HS-27A (cell line): ENCODE measurements around the gene CCR6.

Experiments
- DNase-seq: peaks from one replicate; pipeline ENCODE4 v3.0.0-alpha.2; 2012; ENCODE audit warnings: low read depth, missing footprints

CCR6 gene

DNA sequence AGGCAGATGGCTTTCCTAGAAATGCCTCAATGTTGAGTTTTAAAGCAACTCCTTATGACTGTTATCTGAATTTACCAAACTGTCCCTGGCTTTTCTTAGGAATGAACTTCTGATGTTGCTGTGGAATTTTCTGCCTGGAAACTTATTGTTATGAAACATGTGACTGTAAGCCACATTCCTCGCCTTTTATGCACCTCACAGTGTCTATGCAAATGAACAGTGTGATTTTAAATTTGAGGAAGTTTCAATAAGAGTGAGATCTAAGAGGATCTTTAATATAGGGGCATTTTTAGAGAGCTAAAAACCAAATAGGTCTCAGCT, 2.4 kb upstream of the CCR6 start:
- no peak for DNase-seq

DNA sequence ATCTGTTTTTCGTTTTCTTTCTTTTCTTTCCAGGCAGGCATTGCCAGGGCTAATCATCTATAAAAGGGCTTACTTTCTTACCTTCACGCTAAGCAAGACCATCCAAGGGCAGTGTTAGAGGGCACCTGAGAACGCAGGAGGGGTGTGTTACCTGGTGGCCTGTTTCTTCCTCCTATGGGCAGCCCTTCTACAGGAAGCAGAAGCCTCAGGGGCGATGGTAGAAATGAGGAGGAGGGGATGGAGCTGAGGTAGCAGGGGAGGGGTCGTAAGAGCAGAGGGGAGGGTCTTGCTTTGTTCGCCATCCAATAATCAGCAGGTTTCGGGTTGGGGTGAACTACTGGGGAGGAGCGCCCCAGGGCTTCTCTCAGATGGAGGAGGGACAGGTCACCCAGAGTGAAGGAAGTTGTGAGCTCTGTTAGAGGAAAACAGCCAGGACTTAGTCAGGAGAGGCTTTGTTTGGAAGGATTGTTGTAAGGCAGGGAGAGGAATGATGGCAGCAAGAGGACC, 1.5 kb upstream of the CCR6 start:
- no peak for DNase-seq

DNA sequence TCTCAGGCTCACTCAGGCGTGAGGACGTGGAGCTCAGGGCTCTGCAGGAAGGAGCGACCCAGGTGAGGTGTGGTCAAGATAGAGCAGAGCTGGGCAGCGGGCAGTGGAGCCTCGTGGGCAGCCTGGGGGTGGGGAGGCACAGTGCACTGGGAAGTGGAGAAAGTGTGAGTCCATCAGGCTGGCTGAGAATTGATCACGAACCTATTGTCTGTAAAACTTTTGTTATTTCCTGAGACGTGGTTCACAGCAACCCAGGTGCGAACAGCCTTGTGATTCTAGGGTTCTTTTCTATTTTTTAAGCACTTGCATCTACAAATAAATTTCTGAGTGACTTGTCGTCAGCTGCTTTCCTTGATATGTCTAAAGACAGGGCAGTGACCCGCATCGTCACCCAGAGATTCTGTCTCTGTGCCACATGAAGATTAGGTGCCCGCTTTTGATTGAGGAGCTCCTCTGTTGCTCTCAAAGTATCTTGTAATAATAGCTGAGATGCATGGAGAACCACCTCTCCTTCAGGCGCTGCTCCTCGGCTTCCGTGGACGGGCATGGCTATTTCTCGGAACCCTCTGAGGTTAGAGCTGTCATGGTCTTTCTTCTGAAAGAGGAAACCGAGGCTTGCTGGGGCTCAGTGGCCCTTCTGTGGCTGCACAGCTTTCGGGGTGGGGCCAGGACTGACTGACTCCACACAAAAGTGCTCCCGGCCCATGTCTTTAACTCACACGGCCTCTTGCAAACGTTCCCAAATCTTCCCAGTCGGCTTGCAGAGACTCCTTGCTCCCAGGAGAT, 662 bp upstream of the CCR6 start:
- DNase-seq, result no peak

DNA sequence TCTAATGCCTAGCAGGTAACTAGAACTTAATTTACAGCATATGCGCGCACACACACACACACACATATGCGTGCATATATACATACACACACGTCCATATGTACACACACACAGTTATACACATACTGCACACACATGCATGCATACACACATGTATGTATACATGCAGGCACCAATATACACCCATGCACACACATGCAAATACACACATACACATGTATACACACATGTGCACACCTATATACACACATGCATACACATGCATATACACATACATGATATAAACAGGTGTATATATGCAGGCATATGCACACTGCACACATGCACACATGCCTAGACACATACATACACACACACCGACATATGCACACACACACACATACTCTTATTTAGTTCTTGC, 1.9 kb downstream of the CCR6 start:
- DNase-seq, result no peak

DNA sequence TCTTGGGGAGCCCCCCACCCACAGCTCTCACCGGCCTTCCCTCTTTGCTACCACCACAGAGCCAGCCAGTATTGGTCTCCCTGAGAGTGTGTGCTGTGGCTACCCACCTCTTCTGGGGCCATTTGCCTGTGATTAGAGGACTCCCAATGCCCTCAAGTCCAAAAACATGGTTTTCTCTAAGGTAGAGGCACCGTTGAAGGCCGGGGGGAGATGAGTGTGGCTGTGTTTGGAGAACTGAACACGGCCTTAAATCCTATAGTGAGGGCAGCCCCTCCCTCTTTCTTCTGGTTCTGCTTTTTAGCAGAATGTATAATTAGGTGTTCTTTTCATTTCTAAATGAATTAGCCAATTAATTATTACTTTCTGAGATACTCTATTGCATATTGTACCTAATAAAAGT, 2.5 kb downstream of the CCR6 start:
- no peak for DNase-seq

DNA sequence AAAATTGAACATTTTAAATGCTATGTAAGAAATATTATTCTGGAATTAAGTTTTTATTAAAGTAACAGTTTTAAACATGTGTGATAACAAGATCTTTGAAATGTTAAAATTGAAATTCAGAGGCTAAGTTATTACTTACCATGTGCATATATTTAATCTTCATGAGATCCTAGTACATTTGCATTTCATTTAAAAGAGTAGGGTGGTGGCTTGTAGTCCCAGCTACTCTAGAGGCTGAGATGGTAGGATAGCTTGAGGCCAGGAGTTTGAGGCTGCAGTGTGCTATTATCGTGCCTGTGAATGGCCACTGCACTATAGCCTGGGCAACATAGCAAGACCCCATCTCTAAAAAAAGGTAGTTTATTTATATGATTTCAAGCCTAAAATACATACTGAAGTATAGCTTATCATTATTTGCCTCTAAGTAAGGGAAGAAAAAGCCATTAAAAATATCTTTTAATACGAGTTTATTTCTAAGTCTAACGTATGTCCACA, 3.0 kb downstream of the CCR6 start:
- no peak for DNase-seq

DNA sequence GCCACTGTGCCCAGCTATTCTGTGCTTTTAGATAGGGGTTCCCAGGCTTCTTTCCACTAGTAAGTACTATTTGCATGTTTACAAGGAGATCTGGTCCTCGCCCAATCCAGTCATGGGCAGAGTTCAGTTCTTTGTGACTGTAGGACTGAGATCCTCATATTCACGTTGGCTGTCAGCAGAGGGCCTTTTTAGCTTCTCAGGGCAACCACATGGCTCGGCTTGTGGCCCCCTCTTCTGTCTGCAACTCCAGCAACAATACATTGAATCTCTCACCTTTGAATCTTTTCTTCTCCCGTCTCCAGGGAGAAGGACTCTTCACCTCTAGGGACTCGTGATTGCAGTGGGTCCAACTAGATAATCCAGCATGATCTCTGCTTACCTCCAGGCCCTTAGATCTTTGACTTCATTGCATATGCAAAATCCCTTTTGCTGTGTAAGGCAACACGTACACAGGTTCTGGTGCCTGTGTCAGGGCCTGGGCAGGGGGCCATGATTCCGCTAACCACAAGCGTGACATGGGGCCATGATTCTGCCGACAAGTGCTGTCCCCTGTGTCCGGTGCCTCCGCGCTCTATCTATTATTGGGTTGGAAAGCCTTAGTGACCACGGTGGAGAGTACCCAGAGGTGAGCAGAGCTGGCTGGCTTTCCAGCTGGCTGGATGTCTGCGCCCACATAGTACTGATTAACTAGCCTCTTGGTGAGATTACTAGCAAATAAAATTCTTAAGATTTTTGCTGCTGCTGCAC, 5.1 kb downstream of the CCR6 start:
- DNase-seq, result no peak

DNA sequence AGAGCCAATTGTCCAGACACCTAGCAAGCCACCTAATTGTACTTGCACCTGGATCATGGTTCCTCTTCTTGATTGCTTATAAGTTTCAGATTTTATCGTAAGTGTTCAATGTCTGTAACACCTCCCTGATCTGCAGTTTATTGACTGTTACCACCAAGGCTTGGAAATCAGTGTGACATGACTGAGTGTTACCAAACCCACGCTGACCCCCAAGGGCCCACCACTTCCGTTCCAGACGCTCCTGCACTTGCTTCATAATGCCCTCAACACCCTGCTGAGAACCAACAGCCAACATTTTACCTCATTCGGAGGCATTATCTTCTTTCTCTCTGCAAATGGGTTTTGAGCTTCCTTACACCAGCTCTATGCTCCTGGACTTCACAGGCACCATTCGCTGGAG, 6.3 kb downstream of the CCR6 start:
- no peak for DNase-seq

DNA sequence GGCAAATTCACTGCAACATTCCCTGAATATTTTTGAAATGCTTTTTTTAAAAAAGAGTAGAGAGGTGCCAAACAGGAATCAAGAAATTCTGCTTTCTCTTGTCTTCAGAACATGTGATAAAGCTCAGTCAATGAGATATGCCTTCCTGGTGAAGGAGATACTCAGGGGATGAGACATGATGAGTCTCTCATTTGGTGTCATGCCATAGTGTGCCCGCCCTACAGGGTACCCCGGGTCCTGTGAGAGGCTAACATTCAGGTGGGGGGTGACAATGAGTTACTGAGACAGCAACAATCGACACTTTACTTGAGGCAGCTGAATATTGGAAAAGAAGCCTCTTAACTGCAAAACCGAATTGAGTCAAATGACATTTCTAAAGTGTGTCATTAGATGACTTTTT, 6.7 kb downstream of the CCR6 start:
- DNase-seq, result no peak

DNA sequence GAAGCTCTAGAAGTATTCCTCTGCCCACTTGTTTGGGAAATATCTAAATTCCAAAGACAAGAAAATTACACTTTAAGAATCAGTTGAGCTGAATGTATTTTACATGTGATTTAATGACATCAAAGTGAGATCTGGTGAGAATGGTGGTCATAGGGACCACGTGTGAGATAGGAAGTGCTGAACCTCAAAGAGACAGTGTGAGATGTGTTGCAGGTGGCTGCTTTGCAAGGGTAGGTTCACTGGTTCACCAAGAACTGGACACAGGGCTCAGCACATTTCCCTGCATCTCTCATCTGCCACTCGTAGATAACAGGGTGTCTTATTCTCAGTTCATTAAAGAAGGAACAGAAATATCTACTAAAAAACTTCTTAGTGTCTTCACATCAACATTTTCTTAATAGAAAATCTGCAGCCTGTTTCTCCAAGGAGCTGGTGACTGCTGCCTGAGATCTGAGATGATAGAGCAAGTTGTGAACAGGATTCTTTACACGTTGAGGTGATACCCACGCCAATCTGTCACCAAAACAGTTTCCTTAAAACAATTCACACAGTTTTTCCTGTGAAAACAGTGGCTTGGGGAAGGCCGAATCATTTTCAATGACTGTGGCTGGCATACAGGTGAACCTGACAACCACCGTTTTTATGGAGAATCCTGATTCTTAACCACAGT, 7.2 kb downstream of the CCR6 start:
- no peak for DNase-seq

DNA sequence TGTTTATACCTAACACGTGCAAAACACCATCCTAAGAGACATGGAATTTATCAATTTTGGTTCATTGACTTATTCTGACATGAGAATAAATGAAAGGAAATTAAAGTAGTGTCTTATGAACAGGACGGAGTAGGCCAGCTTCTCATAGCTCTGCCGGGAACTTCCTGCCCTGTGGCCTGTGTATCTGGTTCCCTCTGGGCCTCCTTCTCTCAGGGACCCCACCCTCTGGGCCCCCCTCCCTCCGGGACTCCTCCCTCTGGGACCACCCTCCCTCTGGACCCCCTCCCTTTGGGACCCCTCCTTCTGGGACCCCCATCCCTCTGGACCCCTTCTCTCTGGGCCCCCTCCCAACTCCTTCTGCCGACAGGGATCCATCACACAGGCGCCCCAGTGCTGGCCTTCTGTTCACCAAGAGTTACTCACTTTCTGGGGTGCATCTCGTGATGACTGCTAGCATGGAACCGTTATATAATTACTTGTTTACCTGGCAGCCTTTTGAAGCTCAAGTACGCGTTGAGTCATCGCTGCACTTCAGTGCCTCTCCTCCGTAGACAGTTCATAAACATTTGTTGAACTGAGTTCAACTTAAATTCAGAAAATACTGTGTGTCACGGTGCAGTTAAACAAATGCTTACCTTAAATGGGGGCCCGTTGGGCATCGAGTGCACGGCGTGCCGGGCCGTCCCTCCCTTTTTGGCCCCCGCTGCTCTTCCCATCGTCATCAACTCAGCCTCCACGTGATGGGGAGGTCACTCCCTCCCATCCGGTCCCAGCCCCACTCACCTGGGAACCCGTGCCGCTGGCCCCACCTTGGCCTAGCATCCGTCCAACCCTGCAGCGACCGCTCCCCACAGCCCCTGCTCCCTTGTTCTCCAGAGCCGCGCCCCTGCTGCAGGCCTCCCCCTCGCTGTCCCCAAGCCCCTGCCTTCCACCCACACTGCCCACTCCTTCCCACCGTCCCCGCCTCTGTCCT, 8.1 kb downstream of the CCR6 start:
- DNase-seq, result no peak

DNA sequence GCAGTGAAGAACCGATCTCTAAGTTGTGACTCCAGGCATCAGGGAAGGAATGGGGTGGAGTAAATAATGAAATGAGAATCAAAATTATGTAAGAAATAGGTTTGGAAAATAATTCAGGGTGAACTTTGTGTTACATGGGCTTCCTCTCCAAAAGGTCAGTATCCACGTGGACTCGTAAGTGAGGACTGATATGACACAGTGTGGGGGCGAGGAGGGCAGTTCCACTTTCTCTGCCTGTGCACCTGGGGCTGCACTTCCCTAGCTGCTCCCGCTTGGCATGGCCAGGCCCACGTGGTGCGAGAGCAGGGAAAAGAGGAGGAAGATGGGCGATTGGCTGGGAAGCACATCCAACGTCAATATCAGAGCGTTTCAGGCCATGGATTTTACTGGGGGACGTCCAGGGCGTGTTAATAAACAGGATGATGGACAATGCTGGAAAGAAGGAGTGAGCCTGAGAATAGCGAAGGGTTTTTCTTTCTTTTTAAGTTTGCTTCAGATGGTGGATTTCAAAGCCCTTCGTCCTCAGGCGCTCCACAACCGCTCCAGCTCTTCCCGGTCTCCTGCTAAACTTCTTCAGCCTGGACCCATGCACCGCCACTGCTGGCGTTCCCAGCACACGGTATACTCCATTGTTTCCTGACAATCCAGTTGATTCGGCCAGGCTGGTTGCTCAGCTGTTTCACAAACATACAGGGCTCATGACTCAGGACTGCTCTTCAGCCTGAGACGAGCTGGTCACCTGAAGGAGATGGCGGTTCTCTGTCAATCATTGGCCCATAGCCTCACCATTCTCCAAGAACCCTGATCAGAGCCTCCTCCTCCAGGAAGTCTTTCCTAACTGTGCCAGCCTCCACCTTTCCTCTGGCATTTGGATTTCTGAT, 11.8 kb downstream of the CCR6 start:
- no peak for DNase-seq

DNA sequence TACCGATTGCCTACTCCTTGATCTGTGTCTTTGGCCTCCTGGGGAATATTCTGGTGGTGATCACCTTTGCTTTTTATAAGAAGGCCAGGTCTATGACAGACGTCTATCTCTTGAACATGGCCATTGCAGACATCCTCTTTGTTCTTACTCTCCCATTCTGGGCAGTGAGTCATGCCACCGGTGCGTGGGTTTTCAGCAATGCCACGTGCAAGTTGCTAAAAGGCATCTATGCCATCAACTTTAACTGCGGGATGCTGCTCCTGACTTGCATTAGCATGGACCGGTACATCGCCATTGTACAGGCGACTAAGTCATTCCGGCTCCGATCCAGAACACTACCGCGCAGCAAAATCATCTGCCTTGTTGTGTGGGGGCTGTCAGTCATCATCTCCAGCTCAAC, 13.5 kb downstream of the CCR6 start:
- DNase-seq, result no peak

DNA sequence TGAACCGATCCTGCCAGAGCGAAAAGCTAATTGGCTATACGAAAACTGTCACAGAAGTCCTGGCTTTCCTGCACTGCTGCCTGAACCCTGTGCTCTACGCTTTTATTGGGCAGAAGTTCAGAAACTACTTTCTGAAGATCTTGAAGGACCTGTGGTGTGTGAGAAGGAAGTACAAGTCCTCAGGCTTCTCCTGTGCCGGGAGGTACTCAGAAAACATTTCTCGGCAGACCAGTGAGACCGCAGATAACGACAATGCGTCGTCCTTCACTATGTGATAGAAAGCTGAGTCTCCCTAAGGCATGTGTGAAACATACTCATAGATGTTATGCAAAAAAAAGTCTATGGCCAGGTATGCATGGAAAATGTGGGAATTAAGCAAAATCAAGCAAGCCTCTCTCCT, 14.2 kb downstream of the CCR6 start:
- DNase-seq, result no peak

DNA sequence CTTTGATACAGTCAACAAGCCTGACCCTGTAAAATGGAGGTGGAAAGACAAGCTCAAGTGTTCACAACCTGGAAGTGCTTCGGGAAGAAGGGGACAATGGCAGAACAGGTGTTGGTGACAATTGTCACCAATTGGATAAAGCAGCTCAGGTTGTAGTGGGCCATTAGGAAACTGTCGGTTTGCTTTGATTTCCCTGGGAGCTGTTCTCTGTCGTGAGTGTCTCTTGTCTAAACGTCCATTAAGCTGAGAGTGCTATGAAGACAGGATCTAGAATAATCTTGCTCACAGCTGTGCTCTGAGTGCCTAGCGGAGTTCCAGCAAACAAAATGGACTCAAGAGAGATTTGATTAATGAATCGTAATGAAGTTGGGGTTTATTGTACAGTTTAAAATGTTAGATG, 15.0 kb downstream of the CCR6 start:
- DNase-seq, result no peak

DNA sequence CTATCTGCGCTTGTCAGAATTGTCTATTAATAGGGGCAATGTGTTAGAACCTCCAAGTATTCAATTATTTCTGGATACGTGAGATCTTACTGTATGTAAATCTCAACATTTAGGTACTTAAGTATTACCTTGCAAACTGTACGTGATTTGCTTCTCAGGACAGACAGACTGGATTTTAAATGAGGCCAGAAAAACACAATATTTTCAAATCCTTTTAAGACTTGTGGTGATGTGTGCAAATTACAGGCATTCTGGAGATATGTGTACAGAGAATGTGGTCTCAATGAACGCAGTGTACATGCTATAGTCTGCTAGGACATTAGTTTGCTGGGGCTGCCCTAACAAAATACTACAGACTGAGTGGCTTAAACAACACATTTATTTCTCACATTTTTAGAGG, 16.9 kb downstream of the CCR6 start:
- DNase-seq, result no peak

DNA sequence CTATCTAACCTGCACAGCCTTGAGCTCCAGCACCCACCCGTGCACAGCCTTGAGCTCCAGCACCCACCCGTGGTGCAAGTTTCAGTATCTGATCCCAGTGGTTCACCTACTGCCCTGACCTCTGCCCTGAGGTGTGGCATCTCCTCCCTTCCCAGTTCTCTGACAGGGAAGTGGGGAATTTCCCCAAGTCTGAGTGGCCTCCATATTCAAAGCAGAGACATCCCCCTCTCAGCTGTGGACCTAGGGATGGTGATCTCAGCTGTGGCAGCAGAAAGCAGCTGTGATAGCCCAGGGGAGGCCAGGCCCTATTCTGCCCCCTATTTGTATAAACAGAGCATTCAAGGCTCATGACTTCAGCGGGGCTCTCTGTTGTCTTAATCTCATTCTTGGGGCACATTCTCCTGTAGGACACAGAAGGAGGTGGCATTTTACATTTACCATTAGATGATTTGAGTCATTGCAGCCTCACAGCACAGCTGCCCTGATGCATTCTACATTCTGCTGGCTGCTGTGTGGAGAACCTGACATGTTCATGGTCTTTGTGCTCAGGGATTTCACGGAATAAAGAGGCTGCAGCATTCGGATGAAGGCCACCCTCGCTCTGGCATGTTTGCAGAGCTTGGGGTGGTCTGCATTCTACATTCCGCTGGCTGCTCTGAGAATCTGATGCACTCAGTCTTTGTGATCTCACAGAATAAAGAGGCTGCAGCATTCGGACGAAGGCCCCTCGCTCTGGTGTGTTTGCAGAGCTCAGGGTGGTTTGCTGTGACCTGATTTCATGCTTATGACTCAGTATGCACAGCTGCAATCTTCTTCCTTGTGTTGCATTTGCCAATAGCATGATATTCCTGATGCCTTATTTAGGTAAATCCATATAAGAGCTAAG, 17.9 kb downstream of the CCR6 start:
- no peak for DNase-seq

DNA sequence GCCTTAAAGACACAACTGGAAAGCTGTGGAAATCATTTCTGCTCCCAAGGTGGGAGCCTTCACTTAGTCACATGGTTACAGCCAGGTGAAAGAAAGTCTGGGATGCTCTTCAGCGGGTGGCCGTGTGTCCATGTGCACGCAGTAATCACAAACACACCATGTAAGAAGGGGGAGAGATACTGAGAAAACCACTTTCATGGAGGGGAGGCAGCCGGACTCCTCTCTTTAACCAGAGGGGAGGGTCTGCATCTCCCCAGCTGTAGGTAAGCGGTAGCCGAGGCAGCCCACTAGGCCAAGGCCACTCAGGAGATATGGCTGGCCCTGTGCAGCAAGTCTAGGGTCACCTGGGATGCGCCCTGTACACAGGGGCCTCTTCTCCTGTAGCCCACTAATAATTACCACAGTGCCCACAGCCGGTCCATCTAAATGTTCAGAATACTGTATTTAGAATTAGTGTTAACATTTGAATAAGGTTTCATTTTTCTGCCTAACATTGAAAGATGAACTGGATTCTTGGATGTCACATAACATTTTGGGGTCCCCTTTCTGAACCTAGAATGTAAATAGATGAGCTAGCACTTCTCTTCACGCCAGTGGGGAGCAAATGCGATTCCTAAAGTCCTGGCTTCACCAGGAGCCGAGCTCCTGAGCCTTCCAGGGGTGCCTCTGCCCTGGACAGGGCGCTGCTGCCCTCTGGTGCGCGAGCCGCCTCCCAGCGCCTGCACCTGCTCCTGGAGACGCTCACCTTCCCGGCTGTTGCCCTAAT, 19.0 kb downstream of the CCR6 start:
- no peak for DNase-seq

DNA sequence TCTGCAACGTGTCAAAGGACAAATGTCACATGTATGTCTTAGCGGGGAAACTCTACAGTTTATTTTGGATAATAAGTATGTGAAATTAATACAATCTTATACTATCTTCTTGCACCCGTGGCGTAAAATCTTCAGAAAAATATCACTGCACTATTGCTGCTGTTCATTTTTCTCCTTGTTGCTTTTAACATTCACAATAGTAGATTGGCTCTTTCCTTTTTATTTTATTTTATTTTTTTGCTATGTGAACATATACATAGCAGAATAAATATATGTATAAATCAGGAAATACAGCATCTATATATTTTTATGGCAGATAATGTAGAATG, 19.5 kb downstream of the CCR6 start:
- DNase-seq, result no peak
